Cardiac muscle cell (in vitro differentiated cells and primary cell): ENCODE measurements around the gene SLFN5. TPM values are rescaled to one million over a fixed set of nuclear protein-coding genes. Genes with fewer than 3 reads are reported as not detected.

Source experiments
- DNase-seq, 2 donors: peaks; one replicate each; pipeline versions ENCODE4 v3.0.0 to v3.0.0-alpha.2; 2010 to 2017; ENCODE audit warnings: low read depth in 1 of 2, low spot score in 1 of 2
- H3K27ac ChIP-seq: fragments of 200-600 bp; sonication (generic); 2 replicates; pipeline ENCODE4 v1.5.1; 2016
- H3K27me3 ChIP-seq: fragments of 200-600 bp; sonication (generic); 2 replicates; pipeline ENCODE4 v1.6.0; 2016; ENCODE audit warnings: control low read depth
- H3K36me3 ChIP-seq: fragments of 200-600 bp; sonication (generic); 2 replicates; pipeline ENCODE4 v1.5.1; 2016; ENCODE audit warnings: control low read depth
- H3K4me1 ChIP-seq: fragments of 200-600 bp; sonication (generic); 2 replicates; pipeline ENCODE4 v1.8.1; 2017; ENCODE audit warnings: low read depth, mild to moderate bottlenecking, mixed run types
- H3K4me3 ChIP-seq: fragments of 200-600 bp; sonication (generic); 2 replicates; pipeline ENCODE4 v1.5.1; 2016; ENCODE audit warnings: mild to moderate bottlenecking
- H3K9me3 ChIP-seq: fragments of 200-600 bp; sonication (generic); 2 replicates; pipeline ENCODE4 v1.5.1; 2017; ENCODE audit warnings: low read depth, mild to moderate bottlenecking, control low read depth
- polyA plus RNA-seq: library from polyadenylated mRNA; unstranded; fragments of >200 nt; fragmentation: Nextera tagmentation; extraction: Ambion mirVana; gene quantifications from 2 replicates; pipeline ENCODE4 v1.2.1, GENCODE V29; 2016
- total RNA-seq: library from RNA; depleted of rRNA; stranded (reverse); fragments of >200 nt; gene quantifications from 2 replicates; pipeline ENCODE4 v1.2.3, GENCODE V29; 2016
- TF ChIP-seq, protein P1 (sequence below): IDR thresholded peaks from 2 replicates; pipeline ENCODE4 v1.5.1; 2012; ENCODE audit warnings: low read depth, mild to moderate bottlenecking, low read length

Gene SLFN5
- total and polyA plus RNA-seq, 2 experiments from 2014 or later = 2.7 to 8.3 TPM

DNA sequence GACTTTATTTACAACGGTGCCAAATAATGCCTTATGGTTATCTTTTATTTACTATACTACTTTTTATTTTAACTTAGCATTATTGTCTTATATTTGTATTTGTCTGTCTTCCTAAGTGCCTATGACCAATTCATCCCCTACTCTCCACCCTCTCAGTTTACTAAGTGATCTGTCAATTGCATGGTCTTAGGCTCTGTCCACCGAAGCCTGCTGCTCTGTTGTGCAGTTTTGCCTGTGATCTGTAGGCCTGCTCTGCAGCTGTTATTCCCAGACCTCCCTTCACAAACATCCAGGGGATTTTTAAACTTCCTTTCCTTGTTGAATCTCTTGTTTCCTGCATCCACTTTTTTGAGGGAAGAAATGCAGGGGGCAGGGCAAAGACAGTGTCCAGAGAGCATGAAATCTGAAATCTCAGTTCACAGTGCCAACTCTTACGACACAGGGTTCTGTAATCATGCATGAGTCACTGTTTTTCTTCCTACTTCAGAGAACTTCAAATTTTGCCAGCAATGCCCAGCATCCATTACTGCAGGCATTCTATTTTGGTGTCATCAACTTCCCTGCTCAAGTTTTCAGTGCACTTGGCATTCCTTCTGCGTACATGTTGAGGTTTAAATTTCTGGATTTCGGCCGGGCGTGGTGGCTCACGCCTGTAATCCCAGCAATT, 11.4 kb downstream of the SLFN5 start:
- Histone ChIP-seq H3K27me3 (no peaks in the 10 kb centered on the region), H3K9me3 (no peaks in the 10 kb centered on the region), H3K36me3 (no peaks in the 10 kb centered on the region), H3K4me3 (no peak overlapping the region), H3K4me1 (no peaks in the 10 kb centered on the region), H3K27ac (no peak overlapping the region)
- peak; percentile 3 to 98 for DNase-seq
- TF ChIP-seq, protein P1, sequence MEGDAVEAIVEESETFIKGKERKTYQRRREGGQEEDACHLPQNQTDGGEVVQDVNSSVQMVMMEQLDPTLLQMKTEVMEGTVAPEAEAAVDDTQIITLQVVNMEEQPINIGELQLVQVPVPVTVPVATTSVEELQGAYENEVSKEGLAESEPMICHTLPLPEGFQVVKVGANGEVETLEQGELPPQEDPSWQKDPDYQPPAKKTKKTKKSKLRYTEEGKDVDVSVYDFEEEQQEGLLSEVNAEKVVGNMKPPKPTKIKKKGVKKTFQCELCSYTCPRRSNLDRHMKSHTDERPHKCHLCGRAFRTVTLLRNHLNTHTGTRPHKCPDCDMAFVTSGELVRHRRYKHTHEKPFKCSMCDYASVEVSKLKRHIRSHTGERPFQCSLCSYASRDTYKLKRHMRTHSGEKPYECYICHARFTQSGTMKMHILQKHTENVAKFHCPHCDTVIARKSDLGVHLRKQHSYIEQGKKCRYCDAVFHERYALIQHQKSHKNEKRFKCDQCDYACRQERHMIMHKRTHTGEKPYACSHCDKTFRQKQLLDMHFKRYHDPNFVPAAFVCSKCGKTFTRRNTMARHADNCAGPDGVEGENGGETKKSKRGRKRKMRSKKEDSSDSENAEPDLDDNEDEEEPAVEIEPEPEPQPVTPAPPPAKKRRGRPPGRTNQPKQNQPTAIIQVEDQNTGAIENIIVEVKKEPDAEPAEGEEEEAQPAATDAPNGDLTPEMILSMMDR = no peak

DNA sequence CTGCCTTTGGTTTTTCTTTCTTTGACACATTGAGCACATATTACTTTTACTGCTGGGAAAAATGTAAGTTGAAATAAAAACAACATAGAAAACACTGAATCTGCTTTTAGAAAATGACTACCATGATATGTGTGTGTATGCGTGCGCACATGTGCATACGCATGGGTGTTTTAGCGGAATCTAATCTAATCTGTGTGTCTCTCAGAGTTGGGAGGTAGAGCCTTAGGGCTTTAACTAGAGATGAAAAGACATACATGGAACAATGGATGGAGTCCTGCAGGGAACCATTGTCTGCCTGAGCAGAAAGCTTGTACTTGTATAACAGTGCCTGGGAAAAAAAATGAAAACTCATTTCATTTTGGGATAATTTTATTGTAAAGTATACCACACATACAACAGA, 12.4 kb downstream of the SLFN5 start:
- Histone ChIP-seq H3K27me3 (no peaks in the 10 kb centered on the region), H3K4me1 (no peaks in the 10 kb centered on the region), H3K4me3 (no peak overlapping the region), H3K36me3 (no peaks in the 10 kb centered on the region), H3K9me3 (no peaks in the 10 kb centered on the region), H3K27ac (no peak overlapping the region)
- TF ChIP-seq, protein P1 = no peak
- DNase-seq = no peak

DNA sequence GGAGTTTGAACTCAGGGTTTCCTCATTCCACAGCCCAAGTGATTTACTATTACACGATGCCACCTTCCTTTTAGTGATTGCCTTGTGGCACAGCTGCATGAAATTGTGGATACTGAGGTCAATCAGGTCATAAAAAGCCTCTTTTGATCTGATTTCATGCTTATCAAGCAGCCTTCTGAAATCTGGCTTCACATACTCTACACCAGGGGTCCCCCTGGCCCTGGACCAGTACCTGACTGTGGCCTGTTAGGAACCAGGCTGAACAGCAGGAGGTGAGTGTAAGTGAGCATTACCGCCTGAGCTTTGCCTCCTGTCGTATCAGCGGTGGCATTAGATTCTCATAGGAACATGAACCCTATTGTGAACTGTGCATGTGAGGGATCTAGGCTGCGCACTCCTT, 13.8 kb downstream of the SLFN5 start:
- TF ChIP-seq, protein P1 = no peak

DNA sequence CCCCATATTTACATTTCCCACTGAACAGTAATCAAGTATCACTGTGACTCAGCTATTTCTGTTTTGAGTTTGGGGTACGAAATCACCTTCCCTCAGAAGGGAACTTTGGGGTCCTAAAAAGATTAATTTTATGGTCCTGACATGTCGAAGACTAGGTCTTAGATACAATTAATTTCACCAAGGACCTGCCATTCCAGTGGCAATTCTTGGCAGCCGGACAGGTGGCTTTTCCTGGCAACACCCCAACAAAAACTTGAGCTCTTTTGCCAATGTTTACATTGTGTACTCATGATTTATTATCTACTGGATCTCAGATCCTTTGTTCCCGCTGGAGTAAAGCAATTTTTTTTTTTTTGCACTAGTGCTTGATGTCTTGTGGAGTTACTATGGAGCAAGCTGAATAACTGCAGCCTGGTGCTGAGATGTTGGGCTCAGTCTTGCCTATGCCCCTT, 14.4 kb downstream of the SLFN5 start:
- peak in 1 of 2 donors; percentile 56 for DNase-seq
- Histone ChIP-seq H3K27me3 (no peaks in the 10 kb centered on the region), H3K4me3 (no peak overlapping the region), H3K9me3 (no peaks in the 10 kb centered on the region), H3K4me1 (no peaks in the 10 kb centered on the region), H3K36me3 (peaks cover 2% of the 10 kb centered on the region), H3K27ac (no peak overlapping the region)
- TF ChIP-seq, protein P1 = no peak

More for the DNA sequence above, 13.8 kb downstream of the SLFN5 start:
- peaks cover under 1% of the 10 kb centered on the region for H3K36me3 ChIP-seq
- H3K27ac ChIP-seq = no peak overlapping the region
- DNase-seq = no peak
- H3K27me3 ChIP-seq = no peaks in the 10 kb centered on the region
- no peaks in the 10 kb centered on the region for H3K4me1 ChIP-seq
- H3K4me3 ChIP-seq = no peak overlapping the region
- no peaks in the 10 kb centered on the region for H3K9me3 ChIP-seq

DNA sequence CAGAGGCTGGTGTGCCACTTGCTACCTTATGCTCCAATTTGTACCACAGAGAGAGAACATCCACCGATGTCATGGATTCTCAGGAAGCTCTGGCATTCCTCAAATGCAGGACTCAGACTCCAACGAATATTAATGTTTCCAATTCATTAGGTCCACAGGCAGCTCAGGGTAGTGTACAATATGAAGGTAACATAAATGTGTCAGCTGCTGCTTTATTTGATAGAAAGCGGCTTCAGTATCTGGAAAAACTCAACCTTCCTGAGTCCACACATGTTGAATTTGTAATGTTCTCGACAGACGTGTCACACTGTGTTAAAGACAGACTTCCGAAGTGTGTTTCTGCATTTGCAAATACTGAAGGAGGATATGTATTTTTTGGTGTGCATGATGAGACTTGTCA, 16.1 kb downstream of the SLFN5 start:
- H3K27me3 ChIP-seq = no peaks in the 10 kb centered on the region
- TF ChIP-seq, protein P1 = no peak
- H3K4me1 ChIP-seq = no peaks in the 10 kb centered on the region
- no peaks in the 10 kb centered on the region for H3K9me3 ChIP-seq
- H3K4me3 ChIP-seq = no peak overlapping the region
- DNase-seq = no peak
- no peak overlapping the region for H3K27ac ChIP-seq
- H3K36me3 ChIP-seq = peaks cover 2% of the 10 kb centered on the region

DNA sequence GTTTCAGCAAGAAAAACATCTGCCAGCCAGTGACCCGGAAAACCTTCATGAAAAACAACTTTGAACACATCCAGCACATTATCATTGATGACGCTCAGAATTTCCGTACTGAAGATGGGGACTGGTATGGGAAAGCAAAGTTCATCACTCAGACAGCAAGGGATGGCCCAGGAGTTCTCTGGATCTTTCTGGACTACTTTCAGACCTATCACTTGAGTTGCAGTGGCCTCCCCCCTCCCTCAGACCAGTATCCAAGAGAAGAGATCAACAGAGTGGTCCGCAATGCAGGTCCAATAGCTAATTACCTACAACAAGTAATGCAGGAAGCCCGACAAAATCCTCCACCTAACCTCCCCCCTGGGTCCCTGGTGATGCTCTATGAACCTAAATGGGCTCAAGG, 22.2 kb downstream of the SLFN5 start:
- Histone ChIP-seq H3K9me3 (no peaks in the 10 kb centered on the region), H3K4me3 (no peak overlapping the region), H3K36me3 (peaks cover 16% of the 10 kb centered on the region), H3K27ac (no peak overlapping the region), H3K27me3 (no peaks in the 10 kb centered on the region), H3K4me1 (no peaks in the 10 kb centered on the region)
- no peak for DNase-seq
- TF ChIP-seq, protein P1 = no peak
